ENCODE data around the gene SINHCAF.

The SINHCAF gene

GRCh38 chr12:31369712-31370521 lies 44.0 kb upstream of the SINHCAF start:
- Histone ChIP-seq H3K9ac (ENCODE audit: low read length) (no peak overlapping the region), H3K27ac (ENCODE audit: low read length) (no peak overlapping the region), H4K20me1 (ENCODE audit: insufficient read depth, low read length) (no peaks in the 10 kb centered on the region), H3K36me3 (replicated peaks; ENCODE audit: low read depth, low read length) (no peaks in the 10 kb centered on the region), H3K4me3 (ENCODE audit: low read length) (no peak overlapping the region), H3K79me2 (ENCODE audit: low read length) (no peaks in the 10 kb centered on the region), H3K4me1 (ENCODE audit: low read length) (no peaks in the 10 kb centered on the region), H2AFZ (ENCODE audit: low read depth, low read length) (no peak overlapping the region), H3K4me2 (ENCODE audit: low read length) (no peak overlapping the region), H3K27me3 (ENCODE audit: low read depth, low read length) (0 out of 2 replicates have a peak, but pooled peaks cover 5% of the 10 kb centered on the region), H3K9me3 (ENCODE audit: insufficient read depth, low read length) (no peaks in the 10 kb centered on the region)
- TF ChIP-seq EZH2phosphoT487 (IDR thresholded peaks at IDR 0.05; ENCODE audit: low read depth): no peak
- no peak for TF ChIP-seq CTCF (IDR thresholded peaks at IDR 0.05; ENCODE audit: low read depth, low read length)

- Histone ChIP-seq H3K27me3 (ENCODE audit: low read depth, low read length) (0 out of 2 replicates have a peak, but pooled peaks cover 5% of the 10 kb centered on the region), H3K9me3 (ENCODE audit: insufficient read depth, low read length) (no peaks in the 10 kb centered on the region), H3K4me2 (ENCODE audit: low read length) (no peak overlapping the region), H2AFZ (ENCODE audit: low read depth, low read length) (no peak overlapping the region), H3K4me1 (ENCODE audit: low read length) (no peaks in the 10 kb centered on the region; the same call in 1 of the 2 replicates), H3K4me3 (ENCODE audit: low read length) (no peak overlapping the region), H3K79me2 (ENCODE audit: low read length) (no peaks in the 10 kb centered on the region), H3K27ac (ENCODE audit: low read length) (no peak overlapping the region), H3K36me3 (replicated peaks; ENCODE audit: low read depth, low read length) (no peaks in the 10 kb centered on the region), H3K9ac (ENCODE audit: low read length) (no peak overlapping the region), H4K20me1 (ENCODE audit: insufficient read depth, low read length) (no peaks in the 10 kb centered on the region)
- TF ChIP-seq EZH2phosphoT487 (IDR thresholded peaks at IDR 0.05; ENCODE audit: low read depth) (no peak), CTCF (IDR thresholded peaks at IDR 0.05; ENCODE audit: low read depth, low read length) (no peak)
Observed at GRCh38 chr12:31368666-31369361, 42.9 kb upstream of the SINHCAF start.

DNA sequence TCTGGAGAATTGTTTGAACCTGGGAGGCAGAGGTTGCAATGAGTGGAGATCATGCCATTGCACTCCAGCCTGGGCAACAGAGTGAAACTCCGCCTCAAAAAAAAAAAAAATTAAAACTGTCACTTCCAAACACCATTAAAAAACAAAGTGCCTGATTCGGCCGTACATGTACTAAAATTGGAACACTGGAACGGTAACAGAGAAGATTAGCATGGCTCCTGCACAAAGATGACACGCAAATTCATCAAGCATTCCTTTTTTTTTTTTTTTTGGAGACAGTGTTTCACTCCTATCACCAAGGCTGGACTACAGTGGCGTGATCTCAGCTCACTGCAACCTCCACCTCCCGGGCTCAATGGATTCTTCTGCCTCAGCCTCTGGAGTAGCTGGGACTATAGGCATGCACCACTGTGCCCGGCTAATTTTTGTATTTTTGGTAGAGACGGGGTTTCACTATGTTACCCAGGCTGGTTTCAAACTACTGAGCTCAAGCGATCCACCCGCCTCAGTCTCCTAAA lies 40.2 kb upstream of the SINHCAF start:
- H3K4me1 ChIP-seq (ENCODE audit: low read length): peaks cover 17% of the 10 kb centered on the region
- no peak overlapping the region for H3K4me2 ChIP-seq (ENCODE audit: low read length)
- H3K4me3 ChIP-seq (ENCODE audit: low read length): no peak overlapping the region
- H3K9ac ChIP-seq (ENCODE audit: low read length): no peak overlapping the region
- no peaks in the 10 kb centered on the region for H3K36me3 ChIP-seq (replicated peaks; ENCODE audit: low read depth, low read length)
- no peak overlapping the region for H3K27ac ChIP-seq (ENCODE audit: low read length)
- no peaks in the 10 kb centered on the region for H3K9me3 ChIP-seq (ENCODE audit: insufficient read depth, low read length)
- H2AFZ ChIP-seq (ENCODE audit: low read depth, low read length): no peak overlapping the region
- no peak for TF ChIP-seq EZH2phosphoT487 (IDR thresholded peaks at IDR 0.05; ENCODE audit: low read depth)
- TF ChIP-seq CTCF (IDR thresholded peaks at IDR 0.05; ENCODE audit: low read depth, low read length): no peak
- H4K20me1 ChIP-seq (ENCODE audit: insufficient read depth, low read length): no peaks in the 10 kb centered on the region
- no peaks in the 10 kb centered on the region for H3K79me2 ChIP-seq (ENCODE audit: low read length)
- H3K27me3 ChIP-seq (ENCODE audit: low read depth, low read length): 0 out of 2 replicates have a peak, but pooled peaks cover 5% of the 10 kb centered on the region

- H3K4me1 ChIP-seq (ENCODE audit: low read length): peaks cover 19% of the 10 kb centered on the region
- no peak for TF ChIP-seq CTCF (IDR thresholded peaks at IDR 0.05; ENCODE audit: low read depth, low read length)
- no peak for TF ChIP-seq EZH2phosphoT487 (IDR thresholded peaks at IDR 0.05; ENCODE audit: low read depth)
- H3K27me3 ChIP-seq (ENCODE audit: low read depth, low read length): 0 out of 2 replicates have a peak, but pooled peaks cover 4% of the 10 kb centered on the region
- no peak overlapping the region for H3K4me2 ChIP-seq (ENCODE audit: low read length)
- H3K36me3 ChIP-seq (replicated peaks; ENCODE audit: low read depth, low read length): no peaks in the 10 kb centered on the region
- H3K9me3 ChIP-seq (ENCODE audit: insufficient read depth, low read length): no peaks in the 10 kb centered on the region
- no peak overlapping the region for H3K4me3 ChIP-seq (ENCODE audit: low read length)
- H3K79me2 ChIP-seq (ENCODE audit: low read length): no peaks in the 10 kb centered on the region
- H3K9ac ChIP-seq (ENCODE audit: low read length): no peak overlapping the region
- no peak overlapping the region for H3K27ac ChIP-seq (ENCODE audit: low read length)
- no peaks in the 10 kb centered on the region for H4K20me1 ChIP-seq (ENCODE audit: insufficient read depth, low read length)
- H2AFZ ChIP-seq (ENCODE audit: low read depth, low read length): no peak overlapping the region
Observed at GRCh38 chr12:31363831-31364230, 37.9 kb upstream of the SINHCAF start.

All from OCI-LY3 (cell line).